Kidney (tissue), 14 donors: ENCODE data around the gene NOTUM. TPM values are rescaled to one million over a fixed set of nuclear protein-coding genes. Genes with fewer than 3 reads are reported as not detected.

Experiments used
- DNase-seq, 5 donors: peaks; one replicate each; pipeline ENCODE4 v3.0.0-alpha.2; 2013 to 2020
- FAIRE-seq: peaks from 2 replicates; lab custom pipeline; 2012; peaks lifted over from hg19 to GRCh38; lab: Jason Lieb, UNC
- H3K27ac ChIP-seq, 2 donors: one replicate each; pipeline ENCODE4 v1.7.0; 2013; ENCODE audit warnings: low read depth in 2 of 2, low read length in 2 of 2, inconsistent platforms in 1 of 2
- H3K27me3 ChIP-seq: one replicate; pipeline ENCODE4 v1.7.1; 2013; ENCODE audit warnings: low read length, inconsistent platforms; ENCODE audit not compliant: control insufficient read depth, insufficient read depth
- H3K36me3 ChIP-seq, 3 donors: one replicate each; pipeline versions ENCODE4 v1.7.0 to v1.7.1; 2013; ENCODE audit warnings: low read length in 3 of 3, control low read depth in 1 of 3, inconsistent platforms in 1 of 3; ENCODE audit not compliant: insufficient read depth in 3 of 3, control insufficient read depth in 2 of 3
- H3K4me1 ChIP-seq, 3 donors: one replicate each; pipeline versions ENCODE4 v1.7.0 to v1.7.1; 2013; ENCODE audit warnings: low read length in 3 of 3, inconsistent platforms in 1 of 3, low read depth in 1 of 3; ENCODE audit not compliant: control insufficient read depth in 2 of 3, insufficient read depth in 2 of 3
- H3K4me3 ChIP-seq, 3 donors: one replicate each; pipeline versions ENCODE4 v1.7.0 to v1.8.1; 2013; ENCODE audit warnings: low read length in 3 of 3, control low read depth in 1 of 3, inconsistent platforms in 1 of 3
- H3K9ac ChIP-seq, 3 donors: one replicate each; pipeline versions ENCODE4 v1.7.0 to v1.7.1; 2013; ENCODE audit warnings: low read length in 3 of 3, control low read depth in 1 of 3, inconsistent platforms in 1 of 3
- H3K9me3 ChIP-seq, 3 donors: one replicate each; pipeline versions ENCODE4 v1.7.0 to v1.7.1; 2013; ENCODE audit warnings: low read length in 3 of 3, control low read depth in 1 of 3, inconsistent platforms in 1 of 3; ENCODE audit not compliant: control insufficient read depth in 2 of 3, insufficient read depth in 1 of 3
- CTCF ChIP-seq: IDR thresholded peaks from 3 replicates; pipeline ENCODE4 v1.5.1; 2012; ENCODE audit warnings: mild to moderate bottlenecking, moderate library complexity, borderline replicate concordance; ENCODE audit not compliant: insufficient read depth; ENCODE audit errors: extremely low read depth
- intact Hi-C: fragments of 100-400 bp; cut with DNase I; formaldehyde crosslinking; loops from one replicate; pipeline ENCODE4 v1.11.1; 2022
- polyA plus RNA-seq: library from polyadenylated mRNA; stranded (reverse); fragments of 350-450 nt; fragmentation: Illumina TruSeq; extraction: RNeasy Lipid Tissue Mini Kit (QIAGEN cat#74804); gene quantifications from one replicate; pipeline ENCODE4 v1.2.3, GENCODE V29; 2014; ENCODE audit warnings: low read depth, low replicate concordance; ENCODE audit not compliant: insufficient read depth
- total RNA-seq: library from RNA; stranded (reverse); fragmentation: NEBNext Ultra II Directional; extraction: Animal tissue kit (Norgen Biotek cat#: 25700); gene quantifications from one replicate; pipeline ENCODE4 v1.2.1, GENCODE V29; 2021
- donor health status: control.
- donor health status: control.
- donor health status: control.
- donor health status: control.
- donor health status: control.
- donor health status: DM: yes; HTN: yes; CAD: no.
- donor health status: Normal renal cell carcinoma (clear cell type).

The NOTUM gene
- total and polyA plus RNA-seq, 2 donors from 2014 or later = not detected

- intact Hi-C loops = no loop called here
- FAIRE-seq (no peak), DNase-seq (no peak)
- Histone ChIP-seq H3K4me1 (peaks cover 0 to 9% (median 0%) of the 10 kb centered on the region in 3 donors), H3K36me3 (no peaks in the 10 kb centered on the region), H3K27me3 (no peaks in the 10 kb centered on the region), H3K4me3 (no peak overlapping the region), H3K27ac (no peak overlapping the region), H3K9me3 (no peaks in the 10 kb centered on the region), H3K9ac (no peak overlapping the region)
- no peak for TF ChIP-seq CTCF
Observed at GRCh38 chr17:81931557-81932332, 29.2 kb downstream of the NOTUM start.

- Histone ChIP-seq H3K36me3 (no peaks in the 10 kb centered on the region), H3K9me3 (no peaks in the 10 kb centered on the region), H3K27ac (no peak overlapping the region), H3K4me1 (peaks cover 0 to 7% (median 4%) of the 10 kb centered on the region in 3 donors), H3K4me3 (no peak overlapping the region), H3K27me3 (no peaks in the 10 kb centered on the region), H3K9ac (no peak overlapping the region)
- TF ChIP-seq CTCF = no peak
- intact Hi-C loops = no loop called here
- DNase-seq (peak in 1 of 5 donors; percentile 72), FAIRE-seq (no peak)
Observed at GRCh38 chr17:81931189-81931556, 29.8 kb downstream of the NOTUM start.

- peaks cover 0 to 13% (median 9%) of the 10 kb centered on the region in 3 donors for H3K4me1 ChIP-seq
- no peaks in the 10 kb centered on the region for H3K36me3 ChIP-seq
- H3K27me3 ChIP-seq = no peaks in the 10 kb centered on the region
- TF ChIP-seq CTCF = no peak
- no peak overlapping the region for H3K4me3 ChIP-seq
- intact Hi-C loops = no loop called here
- H3K27ac ChIP-seq = no peak overlapping the region
- no peak overlapping the region for H3K9ac ChIP-seq
- no peaks in the 10 kb centered on the region for H3K9me3 ChIP-seq
- no peak for FAIRE-seq
- DNase-seq = peak in 3 of 5 donors; percentile 38 to 69 (median 46)
Observed at GRCh38 chr17:81930142-81931125, 30.6 kb downstream of the NOTUM start.
